Stimulated activated CD4-positive, alpha-beta T cell treated with anti-CD3 and anti-CD28 coated beads, Interleukin-2, amount 100 ng/mL, for 48 hours (primary cell): ENCODE results near the gene EIF1.
A peak's percentile ranks its signal among the peaks of the same experiment; 100 is the strongest.

Experiments used
- DNase-seq, 2 donors: peaks; one replicate each; pipeline ENCODE4 v3.0.0-alpha.2; 2020

The EIF1 gene

GRCh38 chr17:41738077-41738800 lies 49.6 kb downstream of the EIF1 start:
- DNase-seq: peak; percentile 77 to 83

GRCh38 chr17:41738801-41739112 lies 50.1 kb downstream of the EIF1 start:
- DNase-seq: no peak

- DNase-seq: no peak
Observed at GRCh38 chr17:41739661-41740352, 51.1 kb downstream of the EIF1 start.

- DNase-seq: no peak
Observed at GRCh38 chr17:41740506-41740905, 51.8 kb downstream of the EIF1 start.

GRCh38 chr17:41741709-41742108 lies 53.0 kb downstream of the EIF1 start:
- no peak for DNase-seq
